NCI-H187 treated with DMSO at 0.1 percent for 48 hours (cell line): ENCODE data around the gene NDRG4.

Experiments
- DNase-seq: peaks from one replicate; lab custom pipeline; 2025; lab: John Stamatoyannopoulos, UW

NDRG4 gene

DNA sequence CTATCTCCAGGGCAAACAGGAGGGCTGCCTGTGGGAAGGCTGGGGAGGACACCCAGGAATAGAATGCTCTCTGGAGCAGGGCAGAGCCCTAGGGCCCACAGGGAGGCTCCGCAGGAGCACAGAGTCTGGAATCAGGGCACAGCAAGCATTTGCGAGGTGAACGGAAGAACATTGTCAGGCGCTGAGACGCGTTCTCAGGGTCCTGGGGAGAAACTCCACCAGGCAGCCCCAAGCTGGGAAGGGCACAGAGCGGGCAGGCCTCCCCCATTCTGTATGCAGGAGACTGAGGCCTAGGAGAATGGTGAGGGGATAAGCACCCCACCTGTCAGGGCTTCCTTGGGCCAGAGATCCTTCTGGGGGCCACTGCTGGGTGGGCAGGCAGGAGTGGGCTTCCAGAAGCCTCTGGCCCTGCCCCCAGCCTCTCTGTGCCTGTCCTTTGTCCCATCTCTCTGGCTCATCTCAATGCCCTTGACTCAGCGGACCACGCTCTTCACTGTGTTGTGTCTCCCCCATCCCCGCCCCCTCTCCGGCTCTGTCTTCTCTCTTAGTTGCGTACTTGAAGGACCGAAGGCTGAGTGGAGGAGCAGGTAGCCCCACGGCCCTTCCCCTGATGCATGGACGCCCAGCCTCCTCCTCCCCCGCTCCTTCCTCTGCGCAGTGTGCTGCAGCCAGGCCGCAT, 10.3 kb downstream of the NDRG4 start:
- DNase-seq: no peak

GRCh38 chr16:58510776-58511628, 11.1 kb downstream of the NDRG4 start:
- DNase-seq: no peak

DNA sequence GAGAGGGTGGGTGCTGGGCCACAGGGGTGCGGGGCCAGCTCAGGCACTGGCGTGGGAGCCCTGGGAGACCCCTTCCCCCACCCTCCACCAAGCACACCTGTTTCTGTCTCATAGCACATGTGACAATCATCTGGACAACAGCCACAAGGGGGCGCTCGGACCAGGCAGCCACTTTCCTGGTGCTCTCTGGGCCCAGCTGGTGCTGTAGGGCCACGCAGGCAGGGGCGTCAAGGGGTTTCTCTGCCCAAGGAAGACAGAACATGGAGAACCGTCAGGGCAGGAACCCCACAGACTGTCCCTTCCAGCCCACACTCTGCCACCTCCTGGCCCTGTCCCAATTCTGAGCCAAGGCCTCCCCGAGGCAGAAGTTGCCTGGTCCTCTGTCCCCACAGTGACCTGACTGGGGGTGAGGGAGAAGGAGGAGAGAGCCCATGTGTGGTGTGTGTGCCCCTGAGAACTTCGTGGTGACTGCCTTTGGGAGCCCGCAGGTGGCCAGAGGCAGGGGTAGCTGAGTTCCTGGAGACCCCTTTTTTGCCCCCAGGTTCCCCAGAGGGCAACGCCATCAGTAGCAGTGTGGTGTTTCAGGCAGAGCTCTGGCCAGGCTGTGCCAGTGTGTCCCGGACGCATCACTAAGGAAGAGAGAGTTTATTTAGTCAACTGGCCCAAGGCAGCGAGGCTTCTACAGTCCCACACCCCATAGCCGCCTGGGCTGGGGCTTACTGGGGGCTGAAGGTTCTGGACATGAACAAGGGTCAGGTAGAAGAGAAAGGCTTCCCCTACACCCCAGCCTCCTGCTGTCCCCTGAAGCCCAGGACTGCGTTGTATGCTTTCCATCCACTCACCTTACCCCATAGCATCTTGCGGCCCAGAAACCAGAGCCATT, 12.2 kb downstream of the NDRG4 start:
- DNase-seq: no peak

DNA sequence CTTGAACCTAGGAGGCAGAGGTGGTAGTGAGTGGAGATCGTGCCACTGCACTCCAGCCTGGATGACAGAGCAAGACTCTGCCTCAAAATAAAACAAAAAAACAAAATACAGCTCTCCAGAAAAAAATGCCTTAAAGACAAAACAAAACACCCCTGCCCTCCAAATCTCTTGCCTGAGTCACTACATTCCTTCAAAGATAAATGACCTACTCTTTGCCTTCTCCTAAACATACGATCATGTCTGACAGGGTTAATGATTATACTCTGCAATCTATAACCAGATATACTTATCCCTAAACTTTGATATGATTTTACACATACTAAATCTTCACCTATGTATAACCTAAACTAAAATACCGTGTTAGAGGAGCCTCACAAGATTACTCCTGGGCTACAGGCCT, 13.9 kb downstream of the NDRG4 start:
- no peak for DNase-seq

GRCh38 chr16:58515125-58515870, 15.4 kb downstream of the NDRG4 start, which contains the start of gene SETD6:
TSS of gene SETD6 (plus strand) at chr16:58515517. CDS start at chr16:58515538, 21 bp downstream.
- DNase-seq: no peak

DNA sequence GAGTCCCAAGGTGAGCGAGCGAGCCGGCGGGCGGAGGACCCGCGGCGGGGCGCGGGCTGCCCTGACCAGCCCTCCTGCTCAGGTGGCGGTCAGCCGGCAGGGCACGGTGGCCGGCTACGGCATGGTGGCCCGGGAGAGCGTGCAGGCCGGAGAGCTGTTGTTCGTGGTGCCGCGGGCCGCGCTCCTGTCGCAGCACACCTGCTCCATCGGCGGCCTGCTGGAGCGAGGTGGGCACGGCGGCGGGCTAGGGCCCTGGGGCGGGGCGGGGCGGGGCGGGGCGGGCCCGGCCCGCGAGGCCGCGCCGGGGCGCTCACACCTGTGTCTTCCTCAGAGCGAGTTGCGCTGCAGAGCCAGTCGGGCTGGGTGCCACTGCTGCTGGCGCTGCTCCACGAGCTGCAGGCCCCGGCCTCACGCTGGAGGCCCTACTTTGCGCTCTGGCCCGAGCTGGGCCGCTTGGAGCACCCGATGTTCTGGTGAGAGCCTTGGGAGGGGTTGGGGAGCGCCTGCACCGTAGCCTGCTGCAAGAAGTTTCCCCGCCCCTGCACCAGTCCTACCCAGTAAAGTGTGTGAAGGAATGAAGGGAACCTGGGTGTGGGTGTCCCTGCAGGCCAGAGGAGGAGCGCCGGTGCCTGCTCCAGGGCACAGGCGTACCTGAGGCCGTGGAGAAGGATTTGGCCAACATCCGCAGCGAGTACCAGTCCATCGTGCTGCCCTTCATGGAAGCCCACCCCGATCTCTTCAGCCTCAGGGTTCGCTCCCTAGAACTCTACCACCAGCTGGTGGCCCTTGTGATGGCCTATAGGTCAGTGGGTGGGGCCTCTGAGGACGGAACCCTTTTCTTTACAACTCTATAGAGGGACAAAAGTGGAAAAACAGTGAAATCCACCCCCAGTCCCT, 16.2 kb downstream of the NDRG4 start:
- DNase-seq: no peak

DNA sequence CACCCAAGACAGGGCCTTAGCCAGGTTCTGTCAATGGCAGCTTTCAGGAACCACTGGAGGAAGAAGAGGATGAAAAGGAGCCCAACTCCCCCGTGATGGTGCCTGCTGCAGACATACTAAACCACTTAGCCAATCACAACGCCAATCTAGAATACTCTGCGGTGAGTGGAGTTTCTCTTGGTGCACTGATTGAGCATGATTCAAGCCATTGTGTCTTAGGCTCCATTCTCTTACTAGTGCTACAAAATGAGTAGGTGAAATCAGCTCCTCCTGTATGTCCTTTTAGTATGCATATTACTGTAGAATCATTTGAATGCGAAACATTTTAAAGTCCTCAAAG, 16.8 kb downstream of the NDRG4 start:
- DNase-seq: no peak

GRCh38 chr16:58518083-58518979, 18.4 kb downstream of the NDRG4 start:
- DNase-seq: no peak

GRCh38 chr16:58518980-58519368, 19.0 kb downstream of the NDRG4 start:
- DNase-seq: no peak

DNA sequence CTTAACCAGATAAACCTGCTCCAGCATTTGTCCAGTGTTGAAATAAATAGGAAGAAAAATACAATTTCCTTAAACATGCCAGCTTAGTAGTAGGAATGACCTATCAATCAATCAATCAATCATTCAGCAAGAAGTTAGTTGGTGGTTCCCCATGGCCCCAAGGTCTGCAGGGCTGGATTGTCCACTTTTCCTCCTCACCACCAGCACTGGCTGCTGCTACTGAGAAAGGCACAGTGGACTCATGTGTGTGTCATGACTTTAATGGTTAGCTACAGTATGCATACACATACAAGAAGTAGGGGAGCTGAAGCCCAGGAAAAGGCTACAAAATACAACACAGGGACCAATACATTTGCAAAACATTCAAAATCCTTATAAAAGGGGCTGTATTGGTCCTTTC, 19.8 kb downstream of the NDRG4 start:
- no peak for DNase-seq

DNA sequence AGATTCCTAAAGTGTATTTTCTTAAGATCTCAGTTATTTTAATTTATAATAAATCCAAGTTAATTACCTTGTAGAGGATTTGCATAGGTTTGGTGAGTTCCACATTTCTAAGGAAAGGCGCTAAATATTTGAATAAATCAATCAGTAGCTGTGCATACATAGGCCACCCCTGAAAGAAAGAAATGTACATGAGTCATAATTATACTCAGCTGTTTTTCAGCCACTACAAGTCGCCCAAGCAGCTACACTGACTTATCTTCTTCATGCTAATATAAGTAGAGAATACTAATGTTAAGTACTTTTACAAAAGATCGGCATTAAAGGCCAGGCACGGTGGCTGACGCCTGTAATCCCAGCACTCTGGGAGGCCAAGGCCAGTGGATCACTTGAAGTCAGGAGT, 30.2 kb downstream of the NDRG4 start:
- no peak for DNase-seq

DNA sequence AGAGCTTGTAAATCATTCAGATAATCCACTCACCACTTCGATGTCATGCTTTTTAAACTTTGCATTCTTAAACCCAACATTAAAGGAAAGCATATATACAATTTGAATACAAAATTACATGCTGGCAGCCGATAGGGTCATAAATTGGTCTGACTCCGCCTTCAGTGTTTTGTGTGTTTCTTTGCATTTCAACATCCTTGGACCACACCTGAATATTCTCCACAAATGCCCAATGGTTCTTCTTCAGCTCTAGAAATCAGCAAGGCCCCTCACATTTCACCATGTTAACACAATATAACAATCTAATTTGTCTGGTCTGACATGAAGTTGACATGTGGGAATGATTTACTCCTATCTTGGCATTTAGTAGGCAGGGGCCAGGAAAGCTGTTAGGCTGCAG, 32.5 kb downstream of the NDRG4 start:
- no peak for DNase-seq

DNA sequence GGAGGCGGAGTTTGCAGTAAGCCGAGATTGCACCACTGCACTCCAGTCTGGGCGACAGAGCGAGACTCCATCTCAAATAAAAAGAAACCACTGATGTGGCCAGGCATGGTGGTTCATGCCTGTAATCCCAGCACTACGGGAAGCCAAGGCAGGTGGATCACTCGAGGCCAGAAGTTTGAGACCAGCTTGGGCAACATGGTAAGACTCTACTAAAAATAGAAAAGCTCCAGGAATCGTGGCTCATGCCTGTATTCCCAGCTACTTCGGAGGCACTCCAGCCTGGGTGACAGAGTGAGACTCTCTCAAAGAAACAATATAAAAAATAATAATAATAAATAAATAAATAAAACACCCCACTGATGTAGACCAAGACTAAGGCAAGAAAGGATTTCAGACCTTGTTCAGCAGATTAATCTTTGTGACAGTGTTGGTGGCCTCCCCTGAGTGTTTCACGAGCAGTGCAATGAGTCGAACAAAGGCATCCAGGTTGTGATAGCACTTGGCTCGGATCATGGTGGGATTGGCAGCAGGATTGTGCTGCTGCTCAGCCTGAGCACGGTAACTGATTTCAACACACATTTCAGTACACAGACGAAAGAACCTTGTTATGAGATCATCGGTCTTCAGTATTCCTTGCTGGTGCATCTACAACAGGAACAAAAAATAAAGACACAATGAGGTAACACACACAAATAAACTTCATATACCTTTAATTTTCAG, 34.0 kb downstream of the NDRG4 start:
- DNase-seq: no peak

GRCh38 chr16:58535100-58535499, 35.2 kb downstream of the NDRG4 start:
- DNase-seq: no peak

- DNase-seq: no peak
Measured at GRCh38 chr16:58536278-58536677, 36.3 kb downstream of the NDRG4 start.

GRCh38 chr16:58537124-58537906, 37.4 kb downstream of the NDRG4 start:
- DNase-seq: no peak

DNA sequence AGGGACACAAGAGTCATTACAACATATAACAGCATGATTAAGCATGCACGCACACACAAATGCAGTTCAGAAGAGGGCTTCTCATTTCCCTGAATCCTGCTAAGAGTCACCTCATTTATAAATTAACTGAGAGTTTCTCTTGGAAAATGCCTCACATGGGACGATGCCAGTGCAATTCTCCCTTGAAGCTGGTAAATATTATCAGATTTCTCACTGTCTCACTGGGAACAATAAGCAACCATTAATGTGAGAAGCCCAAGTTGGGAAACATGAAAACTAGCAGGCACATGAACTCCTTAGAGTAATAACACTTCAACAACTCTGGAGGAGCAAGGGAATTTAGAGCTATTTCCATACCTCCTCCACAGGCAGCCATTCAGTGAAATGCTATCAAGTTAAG, 41.8 kb downstream of the NDRG4 start:
- no peak for DNase-seq

DNA sequence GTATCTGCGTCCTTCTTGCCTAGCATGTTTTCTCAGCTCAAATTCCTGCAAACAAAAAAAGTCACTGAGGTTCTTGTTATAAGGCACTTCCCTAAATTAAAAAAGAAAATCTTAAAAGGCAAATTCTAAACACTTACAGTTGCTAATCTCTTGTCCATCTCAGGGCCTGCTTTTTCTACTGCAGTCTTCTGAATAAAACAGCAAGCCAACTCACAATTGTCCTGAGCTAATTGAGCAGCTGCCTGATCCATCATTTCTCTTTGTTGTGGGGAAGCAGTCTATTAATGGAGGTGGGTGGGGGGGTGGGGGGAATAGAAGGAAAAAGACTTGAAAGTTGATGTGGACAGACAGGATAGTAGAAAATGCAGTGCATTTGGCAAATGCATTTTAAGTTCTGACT, 42.3 kb downstream of the NDRG4 start:
- DNase-seq: no peak
